ENCODE measurements around the gene SCUBE1. TPM values are rescaled to one million over a fixed set of nuclear protein-coding genes. Genes with fewer than 3 reads are reported as not detected.

SCUBE1 gene
- total RNA-seq, 1 experiment from 2014 or later = not detected

GRCh38 chr22:43163241-43163795 is 179.9 kb downstream of the SCUBE1 start:
- TF ChIP-seq CTCF (conservative IDR thresholded peaks at IDR 0.05) (no peak), EZH2 (IDR thresholded peaks at IDR 0.05; ENCODE audit: low read depth) (no peak)
- ChIA-PET CTCF (no interaction called here), POLR2A (ENCODE audit: unreplicated experiment) (no interaction called here)
- H3K36me3 ChIP-seq (ENCODE audit: low read depth) = peaks cover 4% of the 10 kb centered on the region; the same call in 1 of the 2 replicates
- intact Hi-C loops (cut with micrococcal nuclease; ENCODE audit: unreplicated experiment) = no loop called here
- no peak overlapping the region for H3K4me3 ChIP-seq
- H4K20me1 ChIP-seq (ENCODE audit: insufficient read depth) = peaks cover 38% of the 10 kb centered on the region
- no peaks in the 10 kb centered on the region for H3K9me3 ChIP-seq (ENCODE audit: insufficient read depth, low read depth)
- H3K4me2 ChIP-seq = no peak overlapping the region
- H3K4me1 ChIP-seq (replicated peaks; ENCODE audit: insufficient read depth) = no peaks in the 10 kb centered on the region
- no peaks in the 10 kb centered on the region for H3K9me2 ChIP-seq (ENCODE audit: insufficient read depth)
- DNase-seq = peak in 1 of 2 experiments; percentile 32
- H3K27me3 ChIP-seq (ENCODE audit: insufficient read depth, low read depth) = no peaks in the 10 kb centered on the region
- peaks cover 44% of the 10 kb centered on the region; the same call in 1 of the 2 replicates for H3F3A ChIP-seq (ENCODE audit: insufficient read depth, low read depth)
- no peak overlapping the region for H2AFZ ChIP-seq
- H3K27ac ChIP-seq = no peak overlapping the region
- BruUV-seq (replicated peaks) = no TSS peak
- no peaks in the 10 kb centered on the region for H3K79me2 ChIP-seq (ENCODE audit: low read depth)

DNA sequence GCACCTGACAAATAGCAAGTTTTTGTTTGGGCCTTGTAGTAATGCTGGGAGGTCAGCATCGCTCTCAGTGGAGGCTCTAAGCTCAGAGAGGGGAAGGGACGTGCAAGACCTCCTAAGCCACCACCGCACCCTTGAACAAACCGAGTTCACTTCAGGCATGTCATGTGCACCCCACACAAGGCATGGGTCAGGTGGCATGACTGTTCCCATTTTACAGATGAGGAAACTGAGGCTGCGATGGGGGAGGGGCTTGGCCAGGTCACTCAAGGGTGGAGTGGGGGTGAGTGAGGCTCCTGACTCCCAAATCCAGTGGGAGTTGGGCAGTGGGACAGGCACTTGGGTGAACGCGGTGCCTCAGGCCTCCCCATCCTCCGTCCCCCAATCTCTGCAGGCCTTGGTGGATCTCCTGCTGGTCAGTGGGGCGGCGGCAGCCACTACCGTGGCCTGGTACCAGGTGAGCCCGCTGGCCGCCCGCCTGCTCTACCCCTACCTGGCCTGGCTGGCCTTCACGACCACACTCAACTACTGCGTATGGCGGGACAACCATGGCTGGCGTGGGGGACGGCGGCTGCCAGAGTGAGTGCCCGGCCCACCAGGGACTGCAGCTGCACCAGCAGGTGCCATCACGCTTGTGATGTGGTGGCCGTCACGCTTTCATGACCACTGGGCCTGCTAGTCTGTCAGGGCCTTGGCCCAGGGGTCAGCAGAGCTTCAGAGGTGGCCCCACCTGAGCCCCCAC is 180.6 kb downstream of the SCUBE1 start:
- no peaks in the 10 kb centered on the region for H3K27me3 ChIP-seq (ENCODE audit: insufficient read depth, low read depth)
- H3K9me2 ChIP-seq (ENCODE audit: insufficient read depth) = no peaks in the 10 kb centered on the region
- H3F3A ChIP-seq (ENCODE audit: insufficient read depth, low read depth) = peaks cover 44% of the 10 kb centered on the region; the same call in 1 of the 2 replicates
- intact Hi-C loops (cut with micrococcal nuclease; ENCODE audit: unreplicated experiment) = no loop called here
- ChIA-PET CTCF (no interaction called here), POLR2A (ENCODE audit: unreplicated experiment) (no interaction called here)
- H4K20me1 ChIP-seq (ENCODE audit: insufficient read depth) = peaks cover 46% of the 10 kb centered on the region
- H3K36me3 ChIP-seq (ENCODE audit: low read depth) = peaks cover 4% of the 10 kb centered on the region; the same call in 1 of the 2 replicates
- 0 out of 2 replicates have a peak, but pooled peaks cover 7% of the 10 kb centered on the region for H3K79me2 ChIP-seq (ENCODE audit: low read depth)
- no peak overlapping the region for H2AFZ ChIP-seq
- H3K27ac ChIP-seq = no peak overlapping the region
- no peaks in the 10 kb centered on the region for H3K9me3 ChIP-seq (ENCODE audit: insufficient read depth, low read depth)
- no peak overlapping the region for H3K4me3 ChIP-seq
- H3K4me2 ChIP-seq = no peak overlapping the region
- no peak for DNase-seq
- TF ChIP-seq EZH2 (IDR thresholded peaks at IDR 0.05; ENCODE audit: low read depth) (no peak), CTCF (conservative IDR thresholded peaks at IDR 0.05) (no peak)
- no peaks in the 10 kb centered on the region for H3K4me1 ChIP-seq (replicated peaks; ENCODE audit: insufficient read depth)
- no TSS peak for BruUV-seq (replicated peaks)

DNA sequence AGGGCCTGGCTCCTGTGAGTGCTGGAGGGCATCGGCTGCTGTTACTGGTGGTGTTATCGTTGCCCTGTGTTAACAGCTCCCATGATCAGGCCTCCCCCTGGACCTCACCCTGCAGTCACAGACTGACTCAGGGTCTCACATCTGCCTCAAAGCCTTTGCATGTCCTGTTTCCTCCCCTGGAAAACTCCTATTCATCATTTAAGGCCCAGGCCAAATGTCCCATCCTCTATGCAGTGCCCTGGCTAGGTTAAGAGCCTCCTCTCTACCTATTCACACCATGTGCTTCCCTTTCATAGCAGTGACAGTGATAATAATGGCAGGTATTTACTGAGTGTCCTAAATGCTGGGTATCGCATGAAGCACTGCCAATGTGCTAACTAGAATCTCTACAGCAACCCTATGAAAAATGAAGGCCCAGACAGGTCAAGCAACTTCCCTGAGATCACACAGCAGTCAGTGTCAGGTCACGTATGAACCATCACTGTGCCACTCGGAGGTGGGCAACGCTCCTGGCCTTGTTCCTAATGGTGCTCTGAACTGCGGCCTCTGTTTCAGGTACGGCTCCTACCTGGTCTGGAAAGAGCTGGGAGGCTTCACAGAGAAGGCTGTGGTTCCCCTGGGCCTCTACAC is 182.6 kb downstream of the SCUBE1 start:
- Histone ChIP-seq H3K4me1 (replicated peaks; ENCODE audit: insufficient read depth) (no peaks in the 10 kb centered on the region), H3F3A (ENCODE audit: insufficient read depth, low read depth) (peaks cover 34% of the 10 kb centered on the region; the same call in 1 of the 2 replicates), H4K20me1 (ENCODE audit: insufficient read depth) (peaks cover 48% of the 10 kb centered on the region), H3K36me3 (ENCODE audit: low read depth) (peaks cover 4% of the 10 kb centered on the region; the same call in 1 of the 2 replicates), H3K27me3 (ENCODE audit: insufficient read depth, low read depth) (no peaks in the 10 kb centered on the region), H3K4me3 (no peak overlapping the region), H3K27ac (no peak overlapping the region), H3K79me2 (ENCODE audit: low read depth) (peaks cover 15% of the 10 kb centered on the region), H2AFZ (no peak overlapping the region), H3K9me3 (ENCODE audit: insufficient read depth, low read depth) (no peaks in the 10 kb centered on the region), H3K4me2 (no peak overlapping the region), H3K9me2 (ENCODE audit: insufficient read depth) (no peaks in the 10 kb centered on the region)
- intact Hi-C loops (cut with micrococcal nuclease; ENCODE audit: unreplicated experiment) = no loop called here
- CTCF ChIA-PET = interaction anchor here (0.5 kb wide), 1 partner anchor 88 kb away, joined by 3 read pairs; no protein-coding TSS in a partner anchor
- DNase-seq = no peak
- no TSS peak for BruUV-seq (replicated peaks)
- POLR2A ChIA-PET (ENCODE audit: unreplicated experiment) = interaction anchor here (0.7 kb wide), 1 partner anchor 721 kb away, joined by 5 read pairs; no protein-coding TSS in a partner anchor
- TF ChIP-seq EZH2 (IDR thresholded peaks at IDR 0.05; ENCODE audit: low read depth) (no peak), CTCF (conservative IDR thresholded peaks at IDR 0.05) (no peak)

Data from PC-9 (cell line).